ENCODE data around the gene IRX6. TPM values are rescaled to one million over a fixed set of nuclear protein-coding genes. Genes with fewer than 3 reads are reported as not detected.

The IRX6 gene
- total and polyA plus RNA-seq, 2 of the 8 experiments (the other 6 are each of a cell fraction or from before 2014, with no cell fraction given): 0.61 TPM; not detected in 1

DNA sequence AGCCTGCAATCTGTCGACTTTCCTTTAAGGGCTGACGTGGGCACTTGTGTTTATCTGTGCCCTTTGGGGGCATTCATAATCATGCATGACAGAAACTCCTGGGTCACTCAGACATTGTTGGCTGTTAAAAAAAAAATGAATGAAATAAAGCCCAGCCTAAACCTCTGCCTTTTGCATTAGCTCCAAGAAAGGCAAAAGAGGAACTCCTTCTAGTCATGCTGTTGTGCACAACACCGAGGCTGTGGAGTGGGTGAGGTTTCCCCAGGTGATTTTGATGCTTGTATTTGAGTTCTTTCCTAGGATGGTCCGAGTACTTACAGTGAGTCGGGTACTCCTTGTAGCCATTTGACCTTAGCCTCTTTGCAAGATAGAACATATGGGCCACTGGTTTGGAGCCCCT, 49.6 kb upstream of the IRX6 start:
- H3K4me1 ChIP-seq (replicated peaks in 1 of 4; ENCODE audit: control insufficient read depth in 3 of 4, insufficient read depth in 4 of 4, low read length in 3 of 4): peaks cover 0 to 4% (median 0%) of the 10 kb centered on the region in 4 experiments; a peak in 1 of 7 replicates
- 90% methylated on average over 5 of the region's 5 CpGs; no CpG with 5 or more reads in 1 of the 2 experiments for WGBS, 2 experiments (ENCODE audit: extremely low coverage in 1 of 2, insufficient coverage in 1 of 2, insufficient read length in 1 of 2, insufficient replicate concordance in 2 of 2, low coverage in 1 of 2, low lambda C conversion rate in 2 of 2, missing lambda C conversion rate in 1 of 2)

More for the DNA sequence above, 49.6 kb upstream of the IRX6 start:
- Histone ChIP-seq H3K27ac (ENCODE audit: low read depth, low read length) (no peak overlapping the region), H3K36me3 (ENCODE audit: control insufficient read depth in 2 of 4, insufficient read depth in 4 of 4, low read length in 3 of 4) (no peaks in the 10 kb centered on the region), H4K5ac (ENCODE audit: insufficient read length, low read depth, low read length) (no peak overlapping the region), H3K4me2 (ENCODE audit: insufficient read depth in 1 of 2, low read depth in 2 of 2, low read length in 2 of 2) (no peak overlapping the region), H2AFZ (ENCODE audit: low read length) (no peak overlapping the region), H2BK20ac (ENCODE audit: low read length) (no peak overlapping the region), H3K79me1 (ENCODE audit: low read depth, low read length) (no peaks in the 10 kb centered on the region), H2BK120ac (replicated peaks; ENCODE audit: low read depth, low read length) (no peak overlapping the region), H3K4ac (replicated peaks; ENCODE audit: insufficient read length, low read depth, low read length) (no peak overlapping the region), H2BK5ac (ENCODE audit: low read depth, low read length) (no peak overlapping the region), H4K8ac (ENCODE audit: extremely low read depth, insufficient read depth, low read length) (no peak overlapping the region), H3K9me3 (ENCODE audit: insufficient read depth in 2 of 2, low read depth in 1 of 2, low read length in 1 of 2) (no peaks in the 10 kb centered on the region), H3K56ac (replicated peaks; ENCODE audit: insufficient read length, low read depth, low read length) (no peak overlapping the region), H4K91ac (replicated peaks; ENCODE audit: insufficient read length, low read length) (no peak overlapping the region), H2AK5ac (ENCODE audit: low read depth, low read length) (no peak overlapping the region), H3K23ac (ENCODE audit: insufficient read length) (no peak overlapping the region), H3K4me3 (ENCODE audit: extremely low read depth in 1 of 4, insufficient read depth in 2 of 4, low read depth in 3 of 4, low read length in 4 of 4) (no peak overlapping the region), H3K14ac (ENCODE audit: insufficient read length) (no peak overlapping the region), H3K23me2 (ENCODE audit: low read depth, low read length) (no peaks in the 10 kb centered on the region; the same call in 1 of the 2 replicates), H3K18ac (ENCODE audit: extremely low read depth, low read length) (no peak overlapping the region), H3K27me3 (replicated peaks in 1 of 4; ENCODE audit: control insufficient read depth in 3 of 4, extremely low read depth in 1 of 4, insufficient read depth in 3 of 4, low read length in 3 of 4) (no peaks in the 10 kb centered on the region), H4K20me1 (replicated peaks in 1 of 2; ENCODE audit: control insufficient read depth in 1 of 2, insufficient read depth in 2 of 2, low read length in 2 of 2) (no peaks in the 10 kb centered on the region), H2BK12ac (ENCODE audit: low read depth, low read length) (no peak overlapping the region), H2BK15ac (ENCODE audit: low read length) (no peak overlapping the region), H3K79me2 (ENCODE audit: control insufficient read depth in 1 of 2, insufficient read depth in 2 of 2, low read length in 2 of 2) (no peaks in the 10 kb centered on the region), H3K9ac (replicated peaks in 1 of 4; ENCODE audit: extremely low read depth in 1 of 4, low read depth in 3 of 4, low read length in 3 of 4) (no peak overlapping the region)
- ChIA-PET CTCF (ENCODE audit: partially characterized antibody) (interaction anchor here (0.6 to 1.9 kb wide), 3 partner anchors 10 to 100 kb away, joined by 3 to 5 read pairs (median 3); no protein-coding TSS in a partner anchor), POLR2A (ENCODE audit: partially characterized antibody) (no interaction called here)
- no peak for TF ChIP-seq RFX5 (IDR thresholded peaks at IDR 0.05; ENCODE audit: borderline replicate concordance, low read depth, low read length)
- no peak for TF ChIP-seq ZNF274 (IDR thresholded peaks at IDR 0.05; ENCODE audit: borderline replicate concordance, extremely low read depth, low read length)
- TF ChIP-seq EZH2 (IDR thresholded peaks at IDR 0.05; ENCODE audit: low read depth, low read length, severe bottlenecking): no peak
- TF ChIP-seq RXRA (IDR thresholded peaks at IDR 0.05; ENCODE audit: insufficient read depth, low read depth, low read length): no peak
- TF ChIP-seq GTF2F1 (IDR thresholded peaks at IDR 0.05; ENCODE audit: borderline replicate concordance, low read depth, low read length): no peak
- no peak for TF ChIP-seq TEAD4 (IDR thresholded peaks at IDR 0.05; ENCODE audit: low read depth, low read length)
- TF ChIP-seq RNF2 (IDR thresholded peaks at IDR 0.05; ENCODE audit: borderline replicate concordance, low read depth, low read length, missing control alignments, poor library complexity, severe bottlenecking): no peak
- TF ChIP-seq CHD2 (IDR thresholded peaks at IDR 0.05; ENCODE audit: low read length): no peak
- no peak for TF ChIP-seq CBX5 (IDR thresholded peaks at IDR 0.05; ENCODE audit: low read depth, low read length)
- no peak for TF ChIP-seq KDM4A (IDR thresholded peaks at IDR 0.05; ENCODE audit: low read depth, low read length, severe bottlenecking)
- no peak for TF ChIP-seq CTBP2 (IDR thresholded peaks at IDR 0.05; ENCODE audit: borderline replicate concordance, insufficient read depth, insufficient read length, low read length)
- TF ChIP-seq BACH1 (IDR thresholded peaks at IDR 0.05; ENCODE audit: low read length): no peak
- TF ChIP-seq TCF12 (IDR thresholded peaks at IDR 0.05; ENCODE audit: low read depth, low read length): no peak
- FAIRE-seq (no peak), DNase-seq (ENCODE audit: low read depth in 1 of 2, low spot score in 2 of 2) (no peak)
